IgD-negative memory B cell (primary cell): Measurements from ENCODE around the gene CD84. TPM values are rescaled to one million over a fixed set of nuclear protein-coding genes. Genes with fewer than 3 reads are reported as not detected.
"Not testable (repeated sequence)": the region's sequence is repeated elsewhere in the genome, so short reads cannot be mapped to it uniquely, and the experiment has no call there.

Experiments used
- H3K27ac Mint-ChIP-seq, 3 donors: one replicate each; pipeline ENCODE4 v1.8.0; 2020 to 2022; ENCODE audit warnings: mild to moderate bottlenecking in 3 of 3, mixed read lengths in 3 of 3, moderate library complexity in 1 of 3
- H3K27me3 Mint-ChIP-seq: one replicate; pipeline ENCODE4 v1.8.0; 2021; ENCODE audit warnings: mixed read lengths
- H3K36me3 Mint-ChIP-seq: one replicate; pipeline ENCODE4 v1.8.0; 2020; ENCODE audit warnings: mild to moderate bottlenecking, mixed read lengths
- H3K4me1 Mint-ChIP-seq, 3 donors: one replicate each; pipeline ENCODE4 v1.8.0; 2020 to 2022; ENCODE audit warnings: mixed read lengths in 3 of 3, mild to moderate bottlenecking in 1 of 3
- H3K4me3 Mint-ChIP-seq, 4 donors: one replicate each; pipeline ENCODE4 v1.8.0; 2020 to 2022; ENCODE audit warnings: mild to moderate bottlenecking in 4 of 4, mixed read lengths in 4 of 4, moderate library complexity in 3 of 4
- H3K9me3 Mint-ChIP-seq, 3 donors: one replicate each; pipeline ENCODE4 v1.8.0; 2020 to 2021; ENCODE audit warnings: mixed read lengths in 3 of 3, mild to moderate bottlenecking in 1 of 3
- polyA plus RNA-seq: library from polyadenylated mRNA; unstranded; fragments of 300-500 nt; fragmentation: Illumina TruSeq; gene quantifications from one replicate; pipeline ENCODE4 v1.2.3, GENCODE V29; 2021

Gene CD84
- polyA plus RNA-seq, 1 donor from 2014 or later = 8.7 TPM

GRCh38 chr1:160534823-160535605, 44.3 kb downstream of the CD84 start:
- H3K4me1 Mint-ChIP-seq = peaks cover 7 to 14% (median 11%) of the 10 kb centered on the region in 3 donors
- H3K27ac Mint-ChIP-seq = no peak overlapping the region
- H3K27me3 Mint-ChIP-seq = no peaks in the 10 kb centered on the region
- peaks cover 4 to 9% (median 5%) of the 10 kb centered on the region in 3 donors for H3K9me3 Mint-ChIP-seq
- H3K36me3 Mint-ChIP-seq = peaks cover 4% of the 10 kb centered on the region
- H3K4me3 Mint-ChIP-seq = peak overlapping the region in 1 of 4 donors; percentile 18

DNA sequence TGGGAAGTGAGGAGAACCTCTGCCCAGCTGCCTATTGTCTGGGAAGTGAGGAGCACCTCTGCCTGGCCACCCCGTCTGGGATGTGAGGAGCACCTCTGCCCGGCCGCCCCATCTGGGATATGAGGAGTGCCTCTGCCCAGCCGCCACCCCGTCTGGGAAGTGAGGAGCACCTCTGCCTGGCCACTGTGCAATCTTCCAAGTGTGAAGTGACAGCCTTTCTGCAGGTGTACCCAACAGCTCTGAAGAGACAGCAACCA, 46.8 kb downstream of the CD84 start:
- not testable (repeated sequence) for H3K4me3 Mint-ChIP-seq, H3K36me3 Mint-ChIP-seq, H3K4me1 Mint-ChIP-seq, H3K27ac Mint-ChIP-seq, H3K27me3 Mint-ChIP-seq
- peaks cover 4 to 11% (median 5%) of the 10 kb centered on the region in 3 donors for H3K9me3 Mint-ChIP-seq

DNA sequence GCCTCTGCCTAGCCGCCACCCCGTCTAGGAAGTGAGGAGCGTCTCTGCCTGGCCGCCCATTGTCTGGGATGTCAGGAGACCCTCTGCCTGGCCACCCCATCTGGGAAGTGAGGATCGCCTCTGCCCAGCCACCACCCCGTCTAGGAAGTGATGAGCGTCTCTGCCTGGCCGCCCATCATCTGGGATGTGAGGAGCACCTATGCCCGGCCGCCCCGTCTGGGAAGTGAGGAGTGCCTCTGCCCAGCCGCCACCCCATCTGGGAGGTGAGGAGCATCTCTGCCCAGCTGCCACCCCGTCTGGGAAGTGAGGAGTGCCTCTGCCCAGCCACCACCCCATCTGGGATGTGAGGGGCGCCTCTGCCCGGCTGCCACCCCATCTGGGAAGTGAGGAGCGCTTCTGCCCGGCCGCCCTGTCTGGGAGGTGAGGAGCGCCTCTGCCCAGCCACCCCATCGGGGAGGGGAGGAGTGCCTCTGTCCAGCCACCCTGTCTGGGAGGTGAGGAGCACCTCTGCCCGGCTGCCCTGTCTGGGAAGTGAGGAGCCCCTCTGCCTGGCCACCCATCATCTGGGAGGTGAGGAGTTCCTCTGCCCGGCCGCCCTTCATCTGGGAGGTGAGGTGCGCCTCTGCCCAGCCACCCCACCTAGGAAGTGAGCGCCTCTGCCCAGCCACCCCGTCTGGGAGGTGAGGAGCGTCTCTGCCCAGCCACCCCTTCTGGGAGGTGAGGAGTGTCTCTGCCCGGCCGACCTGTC, 47.3 kb downstream of the CD84 start:
- H3K27me3 Mint-ChIP-seq, H3K36me3 Mint-ChIP-seq, H3K4me1 Mint-ChIP-seq, H3K4me3 Mint-ChIP-seq, H3K27ac Mint-ChIP-seq: not testable (repeated sequence)
- peaks cover 5 to 11% (median 6%) of the 10 kb centered on the region in 3 donors for H3K9me3 Mint-ChIP-seq

GRCh38 chr1:160529401-160529952, 49.8 kb downstream of the CD84 start:
- Mint-ChIP-seq H3K9me3 (peaks cover 2 to 13% (median 5%) of the 10 kb centered on the region in 3 donors), H3K4me3 (peak overlapping the region in 1 of 4 donors; percentile 17)
- not testable (repeated sequence) for H3K4me1 Mint-ChIP-seq, H3K36me3 Mint-ChIP-seq, H3K27ac Mint-ChIP-seq, H3K27me3 Mint-ChIP-seq

GRCh38 chr1:160523789-160524188, 55.5 kb downstream of the CD84 start:
- peak overlapping the region in 2 of 3 donors; percentile 21 to 33 for H3K27ac Mint-ChIP-seq

DNA sequence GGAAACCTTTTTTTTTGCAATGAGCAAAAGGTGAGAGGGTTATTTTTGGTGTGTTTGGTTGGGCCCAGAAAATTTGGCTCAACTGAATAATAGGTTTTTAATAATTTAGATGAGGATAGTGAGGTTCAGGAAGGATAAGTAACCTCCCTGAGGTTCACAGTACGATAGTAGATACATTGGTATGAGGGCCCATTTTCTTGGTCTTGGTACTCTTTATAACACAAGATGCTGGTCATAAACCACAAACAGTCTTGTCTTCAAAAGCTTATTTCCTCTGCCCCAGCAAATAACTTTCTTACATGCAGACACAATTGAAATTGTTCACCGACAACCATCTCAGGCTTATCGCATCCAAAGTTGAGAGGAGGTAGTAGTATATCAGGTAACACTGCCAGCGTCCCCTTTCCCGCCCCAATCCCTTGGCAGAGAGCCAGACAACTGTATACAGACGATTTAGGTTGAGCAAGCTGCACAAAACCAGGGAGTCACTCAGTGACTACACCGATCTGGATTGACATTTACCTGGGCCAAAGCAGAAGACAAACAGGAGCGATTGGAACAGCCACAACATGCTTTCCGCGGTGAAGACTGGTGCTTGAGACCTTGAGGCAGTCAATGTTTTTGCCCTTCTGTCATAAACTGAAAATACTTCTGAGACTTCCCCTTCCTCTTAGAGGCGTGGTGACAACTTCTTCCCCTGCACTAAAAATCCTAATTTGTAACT, 56.5 kb downstream of the CD84 start, which contains the start of gene SLAMF6:
TSS of gene SLAMF6 (minus strand) at position 634 of the 724 bp plus-strand sequence. CDS start at position 571, 63 bp downstream.
- peak within 1 kb of the TSS; percentile 50 to 95 (median 90) for H3K27ac Mint-ChIP-seq
- peak within 1 kb of the TSS; percentile 93 to 99 (median 98) for H3K4me3 Mint-ChIP-seq
- H3K9me3 Mint-ChIP-seq = peaks cover 0 to 8% (median 5%) of the 10 kb centered on the region in 3 donors
- H3K36me3 Mint-ChIP-seq = no peaks in the 10 kb centered on the region
- H3K4me1 Mint-ChIP-seq = peaks cover 46 to 49% (median 46%) of the 10 kb centered on the region in 3 donors
- H3K27me3 Mint-ChIP-seq = no peaks in the 10 kb centered on the region

More at GRCh38 chr1:160523789-160524188, 55.5 kb downstream of the CD84 start:
- Mint-ChIP-seq H3K4me3 (peak overlapping the region; percentile 37 to 70 (median 48)), H3K9me3 (peaks cover 0 to 10% (median 5%) of the 10 kb centered on the region in 3 donors), H3K4me1 (peaks cover 38 to 43% (median 39%) of the 10 kb centered on the region in 3 donors)
- not testable (repeated sequence) for H3K36me3 Mint-ChIP-seq, H3K27me3 Mint-ChIP-seq

DNA sequence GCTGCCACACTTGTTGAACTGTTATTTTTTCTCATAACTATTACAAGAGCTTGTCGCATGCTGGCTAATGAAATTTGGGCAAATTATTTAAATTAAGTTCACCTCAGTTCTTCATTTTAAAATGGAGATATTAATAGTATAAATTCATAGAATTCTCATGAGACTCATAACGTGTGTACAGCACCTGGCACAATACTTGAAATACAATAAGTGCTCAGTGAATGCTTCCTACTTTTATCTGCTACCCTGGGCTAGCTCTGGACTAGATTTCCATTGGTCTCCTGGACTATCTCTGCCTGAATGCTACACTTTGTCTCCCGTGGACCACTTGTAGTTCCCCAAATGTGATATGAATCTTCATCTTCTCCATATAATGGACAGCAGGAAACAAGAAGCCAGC, 57.2 kb downstream of the CD84 start:
- H3K36me3 Mint-ChIP-seq = peaks cover 2% of the 10 kb centered on the region
- peaks cover 0 to 8% (median 5%) of the 10 kb centered on the region in 3 donors for H3K9me3 Mint-ChIP-seq
- H3K27me3 Mint-ChIP-seq = no peaks in the 10 kb centered on the region
- peaks cover 47 to 54% (median 51%) of the 10 kb centered on the region in 3 donors for H3K4me1 Mint-ChIP-seq
- peak overlapping the region; percentile 93 to 99 (median 98) for H3K4me3 Mint-ChIP-seq
- peak overlapping the region; percentile 50 to 95 (median 90) for H3K27ac Mint-ChIP-seq

- no peaks in the 10 kb centered on the region for H3K27me3 Mint-ChIP-seq
- H3K4me1 Mint-ChIP-seq = peaks cover 52 to 57% (median 54%) of the 10 kb centered on the region in 3 donors
- H3K36me3 Mint-ChIP-seq = peaks cover 2% of the 10 kb centered on the region
Measured at GRCh38 chr1:160521554-160521953, 57.7 kb downstream of the CD84 start.

GRCh38 chr1:160520999-160521398, 58.3 kb downstream of the CD84 start:
- peak overlapping the region; percentile 50 to 95 (median 90) for H3K27ac Mint-ChIP-seq

More at GRCh38 chr1:160521554-160521953, 57.7 kb downstream of the CD84 start:
- Mint-ChIP-seq H3K27ac (peak overlapping the region; percentile 50 to 95 (median 90)), H3K9me3 (peaks cover 0 to 10% (median 0%) of the 10 kb centered on the region in 3 donors), H3K4me3 (peak overlapping the region; percentile 93 to 99 (median 98))

DNA sequence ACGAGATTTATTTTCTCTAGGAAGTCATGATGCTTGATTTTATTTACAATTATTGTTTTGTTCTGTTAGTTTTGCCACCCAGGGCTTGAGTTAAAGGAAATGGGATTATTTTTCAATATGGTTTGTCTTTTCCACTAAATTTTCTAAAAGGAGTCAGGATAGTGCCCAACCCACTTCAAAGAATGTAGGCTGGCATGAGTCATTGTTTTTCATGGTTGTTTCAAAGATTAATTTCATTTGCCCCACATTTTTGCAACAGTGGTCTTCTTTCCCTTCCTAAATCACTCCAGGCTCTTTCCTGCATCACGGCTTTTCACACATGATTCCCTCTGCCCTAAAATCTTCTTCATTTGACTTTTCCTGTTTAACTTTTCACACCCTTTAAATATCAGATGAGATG, 58.7 kb downstream of the CD84 start:
- Mint-ChIP-seq H3K4me3 (peak overlapping the region; percentile 93 to 99 (median 98)), H3K27ac (peak overlapping the region; percentile 50 to 95 (median 90)), H3K4me1 (peaks cover 60 to 66% (median 62%) of the 10 kb centered on the region in 3 donors), H3K36me3 (peaks cover 2% of the 10 kb centered on the region), H3K27me3 (no peaks in the 10 kb centered on the region), H3K9me3 (peaks cover 0 to 9% (median 0%) of the 10 kb centered on the region in 3 donors)

More at GRCh38 chr1:160520999-160521398, 58.3 kb downstream of the CD84 start:
- Mint-ChIP-seq H3K27me3 (no peaks in the 10 kb centered on the region), H3K4me1 (peaks cover 56 to 62% (median 58%) of the 10 kb centered on the region in 3 donors), H3K36me3 (peaks cover 2% of the 10 kb centered on the region), H3K4me3 (peak overlapping the region; percentile 93 to 99 (median 98)), H3K9me3 (peaks cover 0 to 10% (median 0%) of the 10 kb centered on the region in 3 donors)

DNA sequence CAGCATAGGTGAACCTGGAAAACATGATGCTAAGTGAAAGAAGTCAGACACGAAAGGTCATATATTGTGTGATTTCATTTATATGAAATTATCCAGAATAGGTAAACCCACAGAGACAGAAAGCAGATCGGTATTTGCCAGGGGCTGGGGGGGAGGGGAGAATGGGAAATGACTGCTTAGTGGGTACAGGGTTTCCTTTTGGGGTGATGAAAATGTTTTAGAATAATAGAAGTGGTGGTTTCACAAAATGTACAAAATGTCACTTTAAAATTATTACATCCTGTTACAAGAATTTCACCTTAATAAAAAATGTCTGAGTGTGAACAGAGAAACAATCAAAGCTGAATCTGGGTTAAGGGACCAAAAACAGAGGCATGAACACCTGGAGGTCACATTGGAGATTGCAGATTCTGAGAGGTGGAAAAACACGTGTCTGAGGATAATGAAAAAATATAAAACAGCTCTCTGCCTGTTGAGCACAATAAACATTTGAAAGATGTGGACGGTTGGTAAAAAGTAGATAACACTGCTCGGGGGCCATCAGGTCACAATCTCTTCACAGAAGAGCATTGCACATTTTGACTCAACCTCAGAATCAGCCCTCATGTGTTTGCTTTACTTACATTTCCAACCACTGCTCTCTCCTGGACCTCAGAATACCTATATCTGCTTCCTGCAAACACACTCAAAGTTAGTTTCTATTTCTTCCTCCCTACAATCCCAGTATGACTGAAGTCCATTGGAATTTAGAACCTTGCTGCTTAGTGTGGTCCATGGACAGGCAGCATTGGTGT, 59.5 kb downstream of the CD84 start:
- peak overlapping the region; percentile 93 to 99 (median 98) for H3K4me3 Mint-ChIP-seq
- peaks cover 2% of the 10 kb centered on the region for H3K36me3 Mint-ChIP-seq
- H3K4me1 Mint-ChIP-seq = peaks cover 66 to 72% (median 70%) of the 10 kb centered on the region in 3 donors
- no peaks in the 10 kb centered on the region for H3K27me3 Mint-ChIP-seq
- peak overlapping the region; percentile 50 to 90 (median 84) for H3K27ac Mint-ChIP-seq
- peaks cover 0 to 3% (median 0%) of the 10 kb centered on the region in 3 donors for H3K9me3 Mint-ChIP-seq

DNA sequence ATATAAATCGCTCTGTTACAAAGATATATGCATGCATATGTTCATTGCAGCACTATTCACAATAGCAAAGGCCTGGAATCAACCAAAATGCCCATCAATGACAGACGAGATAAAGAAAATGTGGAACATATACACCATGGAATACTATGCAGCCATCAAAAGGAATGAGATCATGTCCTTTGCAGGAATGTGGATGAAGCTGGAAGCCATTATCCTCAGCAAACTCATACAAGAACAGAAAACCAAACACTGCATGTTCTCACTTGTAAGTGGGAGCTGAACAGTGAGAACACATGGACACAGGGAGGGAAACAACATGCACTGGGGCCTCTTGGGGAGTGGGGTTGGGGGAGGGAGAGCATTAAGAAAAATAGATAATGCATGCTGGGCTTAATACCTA, 61.8 kb downstream of the CD84 start:
- not testable (repeated sequence) for H3K27me3 Mint-ChIP-seq, H3K9me3 Mint-ChIP-seq
- Mint-ChIP-seq H3K27ac (peak overlapping the region in 1 of 3 donors; percentile 52), H3K4me3 (peak overlapping the region in 2 of 4 donors; percentile 7 to 16), H3K4me1 (peaks cover 76 to 92% (median 86%) of the 10 kb centered on the region in 3 donors), H3K36me3 (peaks cover 16% of the 10 kb centered on the region)

DNA sequence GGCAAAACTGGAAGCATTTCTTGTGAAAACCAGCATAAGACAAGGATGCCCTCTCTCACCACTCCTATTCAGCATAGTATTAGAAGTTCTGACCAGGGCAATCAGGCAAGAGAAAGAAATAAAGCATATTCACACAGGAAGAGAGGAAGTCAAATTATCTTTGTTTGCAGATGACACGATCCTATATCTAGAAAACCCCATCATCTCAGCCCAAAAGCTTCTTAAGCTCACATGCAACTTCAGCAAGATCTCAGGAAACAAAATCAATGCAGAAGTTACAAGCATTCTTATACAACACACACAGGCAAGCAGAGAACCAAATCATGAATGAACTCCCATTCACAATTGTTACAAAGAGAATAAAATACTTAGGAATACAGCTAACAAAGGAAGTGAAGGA, 63.4 kb downstream of the CD84 start:
- H3K4me1 Mint-ChIP-seq = peaks cover 65 to 77% (median 76%) of the 10 kb centered on the region in 3 donors
- peak overlapping the region; percentile 33 to 76 (median 52) for H3K4me3 Mint-ChIP-seq
- peak overlapping the region; percentile 2 to 49 (median 8) for H3K27ac Mint-ChIP-seq

More for the DNA sequence above, 63.4 kb downstream of the CD84 start:
- not testable (repeated sequence) for H3K27me3 Mint-ChIP-seq, H3K9me3 Mint-ChIP-seq
- H3K36me3 Mint-ChIP-seq = peaks cover 20% of the 10 kb centered on the region
